ENCODE measurements around the gene FNIP1.
A peak's percentile ranks its signal among the peaks of the same experiment; 100 is the strongest.

The FNIP1 gene

DNA sequence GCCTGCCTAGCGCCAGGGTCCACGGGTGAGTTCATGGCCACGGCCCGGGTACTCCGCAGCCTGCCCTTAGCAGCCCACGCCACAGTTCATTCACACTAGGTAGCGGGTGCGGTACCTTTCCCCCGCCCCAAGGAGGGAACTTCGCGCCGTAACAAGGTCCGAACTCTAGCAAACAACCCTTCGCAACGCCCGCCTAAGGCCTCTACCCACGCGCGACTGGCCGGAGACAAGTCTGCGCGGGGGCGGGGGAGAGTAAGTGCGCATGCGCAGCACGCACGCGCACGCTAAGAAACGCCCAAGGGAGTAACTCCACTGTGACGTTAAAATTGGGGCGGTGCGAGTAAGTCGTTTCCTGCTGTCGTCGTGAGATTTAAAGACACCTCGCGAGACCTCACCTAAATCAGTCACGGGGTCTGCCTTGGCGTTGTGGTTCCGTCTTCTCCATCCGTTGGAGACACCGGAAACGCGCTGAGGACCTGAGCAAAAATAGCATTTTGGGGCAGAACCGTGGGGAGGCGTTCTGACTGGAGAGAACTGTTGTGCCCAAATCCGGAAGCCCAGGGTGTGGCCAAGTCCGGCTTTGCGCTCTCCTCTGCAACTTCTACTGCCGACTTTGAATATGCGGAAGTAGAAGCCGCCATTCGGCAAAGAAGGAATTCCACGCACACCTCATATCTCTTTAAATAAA lies 161.7 kb downstream of the FNIP1 start, which contains the start of gene RAPGEF6:
Gene RAPGEF6 (minus strand): TSS at position 234 of the 688 bp plus-strand sequence. CDS start 199 bp downstream, at position 35.
- peak; percentile 78 for DNase-seq (ENCODE audit: low spot score)
- in situ Hi-C loops (cut with MboI; ENCODE audit: low pct_unique_long_range_greater_than_20kb, low sequenced_read_pairs, unreplicated experiment), result no loop called here
- TF ChIP-seq, protein P1, sequence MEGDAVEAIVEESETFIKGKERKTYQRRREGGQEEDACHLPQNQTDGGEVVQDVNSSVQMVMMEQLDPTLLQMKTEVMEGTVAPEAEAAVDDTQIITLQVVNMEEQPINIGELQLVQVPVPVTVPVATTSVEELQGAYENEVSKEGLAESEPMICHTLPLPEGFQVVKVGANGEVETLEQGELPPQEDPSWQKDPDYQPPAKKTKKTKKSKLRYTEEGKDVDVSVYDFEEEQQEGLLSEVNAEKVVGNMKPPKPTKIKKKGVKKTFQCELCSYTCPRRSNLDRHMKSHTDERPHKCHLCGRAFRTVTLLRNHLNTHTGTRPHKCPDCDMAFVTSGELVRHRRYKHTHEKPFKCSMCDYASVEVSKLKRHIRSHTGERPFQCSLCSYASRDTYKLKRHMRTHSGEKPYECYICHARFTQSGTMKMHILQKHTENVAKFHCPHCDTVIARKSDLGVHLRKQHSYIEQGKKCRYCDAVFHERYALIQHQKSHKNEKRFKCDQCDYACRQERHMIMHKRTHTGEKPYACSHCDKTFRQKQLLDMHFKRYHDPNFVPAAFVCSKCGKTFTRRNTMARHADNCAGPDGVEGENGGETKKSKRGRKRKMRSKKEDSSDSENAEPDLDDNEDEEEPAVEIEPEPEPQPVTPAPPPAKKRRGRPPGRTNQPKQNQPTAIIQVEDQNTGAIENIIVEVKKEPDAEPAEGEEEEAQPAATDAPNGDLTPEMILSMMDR (IDR thresholded peaks at IDR 0.05; ENCODE audit: extremely low read depth, insufficient read depth, missing control alignments), result no peak

- TF ChIP-seq, protein P1 (IDR thresholded peaks at IDR 0.05; ENCODE audit: extremely low read depth, insufficient read depth, missing control alignments), result no peak
- in situ Hi-C loops (cut with MboI; ENCODE audit: low pct_unique_long_range_greater_than_20kb, low sequenced_read_pairs, unreplicated experiment), result no loop called here
- no peak for DNase-seq (ENCODE audit: low spot score)
Measured at GRCh38 chr5:131634666-131634995, 162.2 kb downstream of the FNIP1 start.

- TF ChIP-seq, protein P1 (IDR thresholded peaks at IDR 0.05; ENCODE audit: extremely low read depth, insufficient read depth, missing control alignments), result no peak
- in situ Hi-C loops (cut with MboI; ENCODE audit: low pct_unique_long_range_greater_than_20kb, low sequenced_read_pairs, unreplicated experiment), result no loop called here
- DNase-seq (ENCODE audit: low spot score), result no peak
Measured at GRCh38 chr5:131634238-131634637, 162.6 kb downstream of the FNIP1 start.

DNA sequence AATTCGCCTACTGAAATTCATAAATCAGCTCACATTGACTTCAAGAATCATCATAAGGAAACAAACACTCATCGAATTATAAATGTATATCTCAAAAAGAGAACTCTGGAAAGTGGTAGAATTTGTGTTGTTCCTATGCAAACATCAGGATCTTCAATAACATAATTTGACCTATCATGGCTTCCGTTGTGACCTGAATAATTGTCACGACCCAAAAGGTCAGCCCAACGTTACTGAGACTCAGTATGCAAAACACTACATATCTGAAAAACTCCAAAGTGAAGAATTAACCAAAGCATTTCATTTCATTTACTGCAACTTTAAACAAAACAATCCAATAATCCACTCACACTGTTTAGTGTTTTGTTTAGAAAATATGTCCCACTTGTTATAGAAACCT lies 163.0 kb downstream of the FNIP1 start:
- TF ChIP-seq, protein P1 (IDR thresholded peaks at IDR 0.05; ENCODE audit: extremely low read depth, insufficient read depth, missing control alignments), result no peak
- DNase-seq (ENCODE audit: low spot score), result no peak
- in situ Hi-C loops (cut with MboI; ENCODE audit: low pct_unique_long_range_greater_than_20kb, low sequenced_read_pairs, unreplicated experiment), result no loop called here

DNA sequence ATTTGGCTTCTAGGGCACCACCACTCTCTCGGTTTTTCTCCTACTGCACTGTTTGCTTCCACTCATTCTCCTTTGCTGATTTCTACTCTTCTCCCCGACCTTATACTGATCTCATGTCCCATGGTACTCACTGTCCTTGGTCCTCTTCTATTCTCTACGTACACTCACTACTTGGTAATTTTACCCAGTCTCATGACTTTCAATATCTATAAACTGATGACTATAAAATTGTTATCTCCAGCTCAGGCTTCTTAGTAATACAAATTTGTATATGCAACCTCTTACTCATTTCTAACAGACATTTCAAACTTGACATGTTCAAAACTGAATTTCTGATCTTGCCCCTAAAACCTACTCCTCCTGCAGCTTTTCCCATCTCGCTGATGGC lies 165.9 kb downstream of the FNIP1 start:
- TF ChIP-seq, protein P1 (IDR thresholded peaks at IDR 0.05; ENCODE audit: extremely low read depth, insufficient read depth, missing control alignments), result no peak
- in situ Hi-C loops (cut with MboI; ENCODE audit: low pct_unique_long_range_greater_than_20kb, low sequenced_read_pairs, unreplicated experiment), result no loop called here
- no peak for DNase-seq (ENCODE audit: low spot score)

DNA sequence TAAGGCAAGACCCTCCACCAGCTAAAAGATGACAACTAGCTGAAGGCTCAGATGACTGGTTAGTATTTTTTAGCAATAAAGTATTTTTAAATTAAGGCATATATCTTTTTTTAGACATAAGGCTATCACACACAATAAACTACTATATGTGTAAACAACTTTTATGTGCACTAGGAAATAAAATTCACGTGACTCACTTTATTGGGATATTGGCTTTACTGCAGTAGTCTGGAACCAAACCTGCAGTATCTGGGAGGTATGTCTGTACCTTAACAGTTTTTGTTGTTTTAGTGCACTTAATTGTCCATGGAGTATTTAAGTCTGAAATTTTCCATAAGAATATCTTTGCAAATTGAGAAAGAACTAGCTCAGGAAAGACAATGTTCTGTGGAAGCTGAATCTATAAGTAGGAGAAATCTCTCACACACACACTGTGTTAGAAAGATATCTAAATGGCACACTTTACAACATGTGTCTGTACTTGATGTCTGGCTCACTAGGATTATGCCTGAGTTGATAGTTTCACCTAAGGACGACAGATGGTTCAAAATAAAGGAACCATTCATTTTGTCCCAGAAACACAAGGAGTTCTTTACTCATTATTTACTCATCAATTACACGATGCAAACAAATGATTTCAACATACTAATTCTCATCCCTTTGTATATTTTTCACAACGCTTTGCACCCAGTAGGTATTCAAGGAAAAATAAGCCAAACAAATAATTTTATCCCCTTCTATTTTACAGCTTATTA lies 166.4 kb downstream of the FNIP1 start:
- DNase-seq (ENCODE audit: low spot score), result no peak
- TF ChIP-seq, protein P1 (IDR thresholded peaks at IDR 0.05; ENCODE audit: extremely low read depth, insufficient read depth, missing control alignments), result no peak
- in situ Hi-C loops (cut with MboI; ENCODE audit: low pct_unique_long_range_greater_than_20kb, low sequenced_read_pairs, unreplicated experiment), result no loop called here

Data from GM13977 (cell line).